Measurements from ENCODE around the gene ASB14.
"Not testable (repeated sequence)": the region's sequence is repeated elsewhere in the genome, so short reads cannot be mapped to it uniquely, and the experiment has no call there.

The ASB14 gene

DNA sequence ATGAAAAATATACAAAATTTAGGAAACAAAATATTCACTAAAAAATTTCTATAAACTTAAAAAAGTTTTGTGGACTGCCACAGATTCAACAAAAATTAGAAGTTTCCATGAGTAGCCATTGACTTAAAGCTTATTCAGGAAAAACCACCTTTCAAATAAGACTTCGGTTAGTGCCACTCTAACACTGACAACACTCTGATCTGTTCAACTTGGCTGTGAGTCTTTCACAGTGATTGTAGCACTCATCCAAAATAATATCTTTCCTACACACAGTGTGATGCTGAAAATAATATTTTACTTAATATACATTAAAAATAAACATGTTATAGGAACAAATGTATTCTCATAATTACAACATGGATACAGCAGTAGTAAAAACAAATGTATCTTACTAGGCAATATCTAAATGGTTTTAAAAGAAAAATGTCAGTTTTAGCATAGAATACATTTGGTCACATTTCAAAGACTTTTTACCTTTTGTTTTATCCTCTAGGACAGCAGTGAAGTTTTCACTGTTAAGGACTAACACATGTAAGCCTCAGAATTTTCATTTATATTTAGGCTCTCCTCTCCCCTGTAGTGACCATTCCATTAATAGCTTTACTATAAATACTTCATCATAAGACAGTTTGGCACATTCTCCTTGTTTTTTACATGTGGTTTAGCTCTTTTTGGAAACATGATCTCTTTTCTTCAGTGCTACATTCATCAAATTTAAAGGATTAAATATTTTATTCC is at the start of gene ASB14:
Gene ASB14 (minus strand): TSS at position 527 of the 738 bp plus-strand sequence. CDS start 652 bp downstream, outside the sequence.
- DNase-seq: no peak

GRCh38 chr3:57339071-57339642 is 46.7 kb upstream of the ASB14 start:
- not testable (repeated sequence) for DNase-seq

GRCh38 chr3:57338272-57339070 is 46.0 kb upstream of the ASB14 start:
- DNase-seq: not testable (repeated sequence)

DNA sequence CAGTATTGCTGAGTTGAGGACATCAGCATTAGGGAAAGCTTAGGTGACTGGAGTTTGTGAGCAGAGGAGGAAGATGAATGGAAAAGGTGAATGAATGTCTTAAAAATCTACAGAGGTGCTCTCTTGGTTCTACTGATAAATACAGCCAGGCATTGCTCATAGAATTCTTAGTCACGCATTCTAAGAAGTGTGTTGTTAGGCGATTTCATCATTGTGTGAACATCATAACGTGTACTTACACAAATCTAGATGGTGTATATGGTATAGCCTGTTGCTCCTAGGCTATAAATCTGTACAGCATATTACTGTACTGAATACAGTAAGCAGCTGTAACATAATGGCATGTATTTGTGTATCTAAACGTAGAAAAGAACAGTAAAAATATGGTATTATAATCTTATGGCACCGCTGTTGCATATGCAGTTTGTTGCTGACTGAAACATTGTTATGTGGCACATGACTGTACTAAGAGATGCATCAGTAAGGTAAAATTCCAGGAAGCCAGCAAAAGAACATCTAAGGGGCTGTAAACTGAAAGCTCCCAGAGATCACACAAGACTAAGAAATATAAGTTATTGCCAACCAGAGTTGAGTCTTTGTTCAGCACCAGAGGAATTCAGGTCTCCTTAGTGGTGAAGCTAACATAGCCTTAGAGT is 42.9 kb upstream of the ASB14 start:
- DNase-seq: no peak

DNA sequence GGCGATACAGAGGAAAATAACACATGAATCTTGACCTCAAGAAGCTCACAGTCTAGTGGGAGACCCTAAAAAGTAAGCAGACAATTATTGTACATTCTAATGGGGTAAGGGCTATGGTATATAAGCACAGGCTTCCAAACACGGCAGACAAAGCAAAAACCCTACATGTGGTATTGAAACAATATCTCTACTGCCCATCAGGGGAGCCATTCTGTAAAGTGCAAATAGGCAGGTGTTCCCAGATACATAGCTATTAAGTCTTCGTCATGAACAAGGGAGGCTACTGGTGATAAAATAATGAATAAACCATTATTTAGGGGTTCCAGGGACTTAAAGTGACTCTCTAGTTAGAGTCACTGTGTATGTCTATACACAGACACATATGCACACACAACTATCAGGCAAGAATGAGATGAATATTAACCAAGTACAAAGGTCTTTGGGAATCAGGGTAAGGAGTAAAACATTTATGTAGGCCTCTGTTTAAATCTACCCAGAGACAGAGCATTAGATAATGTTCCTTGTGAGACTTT is 38.7 kb upstream of the ASB14 start:
- DNase-seq: no peak

- DNase-seq: not testable (repeated sequence)
Observed at GRCh38 chr3:57326498-57326897, 34.0 kb upstream of the ASB14 start.

- DNase-seq: no peak
Observed at GRCh38 chr3:57314204-57314603, 21.7 kb upstream of the ASB14 start.

- DNase-seq: no peak
Observed at GRCh38 chr3:57309769-57310360, 17.4 kb upstream of the ASB14 start.

- DNase-seq: not testable (repeated sequence)
Observed at GRCh38 chr3:57303520-57303919, 11.0 kb upstream of the ASB14 start.

GRCh38 chr3:57298041-57298440 is 5.6 kb upstream of the ASB14 start:
- no peak for DNase-seq

- DNase-seq: no peak
Observed at GRCh38 chr3:57292897-57293526, 527 bp upstream of the ASB14 start.

DNA sequence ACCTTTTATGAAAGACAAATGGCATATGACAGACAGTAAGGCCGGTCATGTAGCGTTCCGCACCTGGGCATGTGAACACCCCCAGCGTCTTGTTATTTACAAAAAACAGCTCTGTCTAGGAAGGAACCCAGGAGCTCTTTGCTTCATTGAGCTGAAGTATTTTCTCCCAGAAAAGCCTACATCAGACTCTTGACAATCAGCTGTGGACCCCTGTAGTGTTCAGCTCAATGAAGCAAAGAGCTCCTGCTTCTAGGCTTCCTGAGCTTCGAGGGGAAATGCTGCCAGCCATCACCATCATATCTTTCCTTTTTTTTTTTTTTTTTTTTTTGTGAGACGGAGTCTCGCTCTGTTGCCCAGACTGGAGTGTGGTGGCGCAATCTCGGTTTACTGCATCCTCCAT is 4.1 kb downstream of the ASB14 start:
- no peak for DNase-seq

GRCh38 chr3:57287205-57287604 is 5.3 kb downstream of the ASB14 start:
- no peak for DNase-seq

GRCh38 chr3:57283334-57283733 is 9.2 kb downstream of the ASB14 start:
- no peak for DNase-seq

- no peak for DNase-seq
Observed at GRCh38 chr3:57281715-57282114, 10.8 kb downstream of the ASB14 start.

DNA sequence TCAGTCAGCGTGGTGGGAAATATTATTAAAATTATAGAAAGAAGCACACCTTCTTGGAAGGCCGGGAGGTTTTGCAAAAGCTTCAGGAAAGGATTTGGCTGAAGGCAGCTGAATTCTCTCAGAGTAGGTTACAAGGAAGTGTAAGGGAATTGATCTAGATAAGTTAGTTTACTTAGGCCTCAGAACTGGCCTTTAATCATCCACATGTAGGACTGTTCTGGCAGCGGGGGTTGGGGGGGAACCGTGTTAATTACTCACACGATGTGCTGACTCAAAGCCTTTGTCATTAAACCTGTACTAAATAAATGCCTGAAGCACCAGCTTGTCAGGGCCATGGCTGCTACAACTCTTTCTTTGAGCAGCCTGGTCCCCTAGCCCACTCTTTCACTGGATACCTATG is 12.8 kb downstream of the ASB14 start:
- DNase-seq: no peak

DNA sequence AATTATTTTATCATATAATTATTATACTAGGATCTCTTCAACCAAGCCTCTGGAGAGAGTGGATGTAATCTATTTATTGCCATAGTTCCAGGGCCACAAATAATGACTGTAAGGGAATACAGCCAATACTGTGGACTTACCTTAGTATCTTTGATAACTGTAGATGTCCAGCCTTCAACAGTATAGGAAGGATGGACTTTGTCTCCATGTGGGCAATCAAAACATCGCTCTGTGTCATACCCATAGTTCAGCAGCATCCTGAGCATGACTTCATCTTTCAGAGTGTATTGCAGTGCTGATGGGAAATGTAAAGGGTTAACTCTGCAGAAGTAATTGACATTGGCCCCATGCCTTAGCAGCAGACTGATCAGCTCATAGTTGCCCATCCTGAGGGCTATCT is 14.2 kb downstream of the ASB14 start:
- no peak for DNase-seq

DNA sequence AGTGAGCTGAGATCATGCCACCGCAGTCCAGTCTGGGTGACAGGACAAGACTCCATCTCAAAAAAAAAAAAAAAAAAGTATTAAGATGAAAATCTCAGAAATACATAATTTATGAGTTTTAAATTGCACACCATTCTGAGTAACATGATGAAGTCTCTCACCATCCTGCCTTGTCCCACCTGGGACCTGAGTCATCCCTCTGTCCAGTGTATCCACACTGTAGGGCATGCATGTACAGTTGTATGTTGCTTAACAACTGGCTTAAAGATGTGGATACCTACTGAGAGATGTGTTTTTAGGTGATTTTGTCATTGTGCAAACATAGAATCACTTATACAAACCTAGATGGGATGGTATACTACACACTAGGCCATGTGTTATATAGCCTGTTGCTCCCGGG is 17.1 kb downstream of the ASB14 start:
- DNase-seq: no peak

DNA sequence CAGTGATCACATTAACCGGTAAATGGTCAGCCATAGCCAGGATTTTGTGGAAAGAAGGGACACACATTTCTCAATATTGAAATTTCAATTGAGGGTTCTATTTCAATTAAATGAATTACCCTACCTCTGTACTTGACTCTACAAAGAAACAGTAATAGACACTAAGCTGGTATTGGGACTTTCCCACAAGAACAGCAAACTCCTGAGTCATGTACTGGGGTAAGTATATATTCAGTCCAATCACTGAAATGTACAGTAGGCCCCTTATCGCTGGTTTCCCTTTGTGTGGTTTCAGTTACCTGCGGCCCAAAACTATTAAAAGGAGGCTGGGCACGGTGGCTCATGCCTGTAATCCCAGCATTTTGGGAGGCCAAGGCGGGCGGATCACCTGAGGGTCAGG is 17.6 kb downstream of the ASB14 start:
- no peak for DNase-seq

- DNase-seq: no peak
Observed at GRCh38 chr3:57268416-57268815, 24.1 kb downstream of the ASB14 start.

DNA sequence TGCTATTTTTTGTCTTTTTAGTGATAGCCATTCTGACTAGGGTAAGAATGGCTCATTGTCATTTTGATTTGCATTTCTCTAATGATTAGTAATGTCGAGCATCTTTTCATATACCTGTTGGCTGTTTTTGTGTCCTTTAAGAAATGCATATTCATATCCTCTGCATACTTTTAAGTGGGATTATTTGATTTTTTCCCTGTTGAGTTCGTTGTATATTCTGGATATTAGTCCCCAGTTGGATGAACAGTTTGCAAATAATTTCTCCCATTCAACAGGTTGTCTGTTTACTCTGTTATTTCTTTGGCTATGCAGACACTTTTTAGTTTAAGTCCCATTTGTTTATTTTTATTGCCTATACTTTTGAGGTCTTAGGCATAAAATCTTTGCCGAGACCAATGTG is 30.6 kb downstream of the ASB14 start:
- no peak for DNase-seq

- no peak for DNase-seq
Observed at GRCh38 chr3:57261119-57261518, 31.4 kb downstream of the ASB14 start.

Measured in activated naive CD4-positive, alpha-beta T cell (primary cell).